Hematopoietic multipotent progenitor cell treated with erythropoietin and hydrocortisone succinate and interleukin-3 and kit ligand, for 15 days (in vitro differentiated cells): ENCODE results near the gene NEU4.
"Not testable (repeated sequence)": the region's sequence is repeated elsewhere in the genome, so short reads cannot be mapped to it uniquely, and the experiment has no call there.

Source experiments
- DNase-seq: peaks from one replicate; pipeline ENCODE4 v3.0.0-alpha.2; 2015; ENCODE audit warnings: low spot score

Gene NEU4, protein sequence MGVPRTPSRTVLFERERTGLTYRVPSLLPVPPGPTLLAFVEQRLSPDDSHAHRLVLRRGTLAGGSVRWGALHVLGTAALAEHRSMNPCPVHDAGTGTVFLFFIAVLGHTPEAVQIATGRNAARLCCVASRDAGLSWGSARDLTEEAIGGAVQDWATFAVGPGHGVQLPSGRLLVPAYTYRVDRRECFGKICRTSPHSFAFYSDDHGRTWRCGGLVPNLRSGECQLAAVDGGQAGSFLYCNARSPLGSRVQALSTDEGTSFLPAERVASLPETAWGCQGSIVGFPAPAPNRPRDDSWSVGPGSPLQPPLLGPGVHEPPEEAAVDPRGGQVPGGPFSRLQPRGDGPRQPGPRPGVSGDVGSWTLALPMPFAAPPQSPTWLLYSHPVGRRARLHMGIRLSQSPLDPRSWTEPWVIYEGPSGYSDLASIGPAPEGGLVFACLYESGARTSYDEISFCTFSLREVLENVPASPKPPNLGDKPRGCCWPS

DNA sequence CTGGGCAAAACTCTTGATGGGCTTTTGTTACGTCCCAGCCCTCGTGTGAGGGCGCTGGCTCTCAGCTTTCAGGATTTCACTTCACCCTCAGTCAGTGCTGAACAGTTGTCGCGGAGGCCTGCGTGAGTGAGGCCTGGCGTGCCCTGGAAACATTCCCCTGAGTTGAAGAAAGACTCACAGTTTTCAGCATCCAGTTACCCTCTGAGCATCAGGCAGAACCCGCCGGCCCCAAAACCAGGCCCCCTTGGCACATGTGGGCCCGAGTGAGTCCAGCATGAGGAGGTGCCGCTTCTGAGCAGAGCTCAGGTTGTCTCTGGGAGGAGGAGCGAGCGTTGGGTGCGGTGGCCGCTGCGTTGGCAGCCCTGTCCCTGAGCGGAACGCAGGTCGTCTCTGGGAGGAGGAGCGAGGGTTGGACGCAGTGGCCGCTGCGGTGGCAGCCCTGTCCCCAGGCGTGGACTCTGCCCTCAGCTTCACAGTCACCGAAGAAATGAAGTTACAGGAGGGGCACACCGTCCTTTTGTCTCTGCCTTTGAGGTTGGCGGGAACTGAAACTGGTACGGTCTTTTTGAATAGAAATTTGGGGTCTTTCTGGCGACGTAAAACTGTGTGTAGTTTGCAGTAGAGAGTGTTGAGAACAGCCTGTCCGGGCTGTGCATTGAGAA lies at the start of gene NEU4:
Gene NEU4, plus strand, starts transcription at position 473 of the 662 bp plus-strand sequence. CDS start 5,292 bp downstream, outside the sequence.
- no peak for DNase-seq

DNA sequence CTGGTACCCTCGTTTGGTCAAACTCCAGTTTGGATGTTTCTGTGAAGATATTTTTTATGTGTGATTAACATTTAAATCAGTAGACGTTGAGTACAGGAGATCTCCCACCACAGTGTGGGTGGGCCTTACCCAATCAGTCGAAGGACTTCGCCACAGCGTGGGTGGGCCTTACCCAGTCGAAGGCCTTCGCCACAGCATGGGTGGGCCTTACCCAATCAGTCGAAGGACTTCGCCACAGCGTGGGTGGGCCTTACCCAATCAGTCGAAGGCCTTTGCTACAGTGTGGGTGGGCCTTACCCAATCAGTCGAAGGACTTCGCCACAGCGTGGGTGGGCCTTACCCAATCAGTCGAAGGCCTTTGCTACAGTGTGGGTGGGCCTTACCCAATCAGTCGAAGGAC lies 49.1 kb upstream of the NEU4 start:
- not testable (repeated sequence) for DNase-seq

DNA sequence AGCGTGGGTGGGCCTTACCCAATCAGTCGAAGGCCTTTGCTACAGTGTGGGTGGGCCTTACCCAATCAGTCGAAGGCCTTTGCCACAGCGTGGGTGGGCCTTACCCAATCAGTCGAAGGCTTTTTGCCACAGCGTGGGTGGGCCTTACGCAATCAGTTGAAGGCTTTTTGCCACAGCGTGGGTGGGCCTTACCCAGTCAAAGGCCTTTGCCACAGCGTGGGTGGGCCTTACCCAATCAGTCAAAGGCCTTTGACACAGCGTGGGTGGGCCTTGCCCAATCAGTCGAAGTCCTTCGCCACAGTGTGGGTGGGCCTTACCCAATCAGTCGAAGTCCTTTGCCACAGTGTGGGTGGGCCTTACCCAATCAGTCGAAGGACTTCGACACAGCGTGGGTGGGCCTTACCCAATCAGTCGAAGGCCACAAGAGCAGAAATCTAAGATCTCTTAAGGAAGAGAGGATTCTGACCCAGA lies 48.7 kb upstream of the NEU4 start:
- no peak for DNase-seq

DNA sequence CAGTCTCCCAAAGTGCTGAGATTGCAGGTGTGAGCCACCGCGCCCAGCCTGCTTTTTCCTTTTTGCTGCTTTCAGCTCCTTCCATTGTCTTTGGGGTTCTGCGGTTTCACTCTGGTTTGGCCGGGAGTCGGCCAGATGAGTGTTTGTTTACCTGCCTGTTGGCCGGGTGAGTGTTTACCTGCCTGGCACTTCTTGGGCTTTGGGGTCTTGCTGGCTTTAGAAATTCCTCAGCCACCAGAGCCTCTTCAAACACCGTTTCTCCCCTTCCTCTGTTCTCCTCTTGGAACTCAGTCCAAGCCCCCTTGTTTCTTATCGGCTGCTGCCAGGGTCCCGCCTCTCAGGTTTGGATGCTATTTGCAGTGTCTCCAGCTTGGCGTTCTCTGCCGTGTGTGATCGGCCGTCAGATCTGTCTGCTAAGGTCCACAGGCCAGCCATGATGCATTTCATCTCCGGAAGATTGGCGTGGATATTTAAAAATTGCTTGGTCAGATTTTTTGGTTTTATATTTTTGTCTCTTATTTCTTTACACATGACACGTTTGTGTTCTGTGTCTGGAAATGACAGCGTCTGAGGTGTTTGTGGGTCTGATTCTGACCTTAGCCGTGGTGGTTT lies 46.6 kb upstream of the NEU4 start:
- no peak for DNase-seq

DNA sequence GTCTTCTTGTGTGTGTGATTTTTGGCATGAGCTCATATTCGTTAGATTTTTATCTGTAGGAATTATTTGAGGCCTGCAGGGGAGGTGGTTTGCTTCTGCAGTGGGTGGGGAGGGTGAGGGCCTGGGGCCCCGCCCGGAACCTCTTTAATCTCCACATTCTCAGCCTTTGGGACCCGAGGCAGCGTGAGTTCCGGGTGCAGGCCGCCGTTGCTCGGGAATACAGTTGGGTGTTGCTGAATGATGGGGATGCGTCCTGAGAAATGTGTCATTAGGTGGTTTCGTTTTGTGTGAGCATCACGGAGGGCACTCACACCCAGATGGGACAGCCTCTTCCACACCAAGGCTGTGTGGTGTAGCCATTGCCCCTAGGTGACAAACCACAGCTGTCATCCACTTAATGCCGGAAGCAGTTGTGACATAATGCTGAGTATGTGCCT lies 46.0 kb upstream of the NEU4 start:
- DNase-seq = no peak

DNA sequence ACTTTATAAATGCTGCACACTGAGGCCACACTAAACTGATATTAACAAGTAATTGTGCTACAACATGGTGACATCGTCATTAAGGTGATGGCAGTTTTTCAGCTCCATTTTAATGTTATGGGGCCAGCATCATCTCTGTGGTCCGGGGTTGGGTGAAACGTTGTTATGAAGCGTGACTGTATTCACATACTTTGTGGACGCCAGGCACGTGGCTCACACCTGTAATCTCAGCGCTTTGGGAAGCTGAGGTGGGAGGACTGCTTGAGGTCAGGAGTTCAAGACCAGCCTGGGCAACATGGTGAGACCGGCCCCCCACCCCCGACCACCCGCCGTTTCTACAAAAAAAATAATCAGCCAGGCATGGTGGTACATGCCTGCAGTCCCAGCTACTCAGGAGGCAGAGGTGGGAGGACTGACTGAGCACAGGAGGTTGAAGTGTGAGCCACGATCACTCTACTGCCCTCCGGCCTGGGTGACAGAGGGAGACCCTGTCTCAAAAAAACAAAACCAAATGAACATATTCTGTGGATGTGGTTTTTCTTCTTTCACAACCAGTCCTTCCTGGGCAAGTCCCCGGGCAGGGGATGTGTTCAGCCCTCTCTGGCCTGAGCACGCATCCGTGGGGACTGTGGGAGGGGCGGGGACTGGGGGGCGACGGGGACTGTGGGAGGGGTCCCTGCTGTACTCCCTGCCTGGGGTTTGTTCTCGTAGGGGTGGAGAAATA lies 45.3 kb upstream of the NEU4 start:
- no peak for DNase-seq

DNA sequence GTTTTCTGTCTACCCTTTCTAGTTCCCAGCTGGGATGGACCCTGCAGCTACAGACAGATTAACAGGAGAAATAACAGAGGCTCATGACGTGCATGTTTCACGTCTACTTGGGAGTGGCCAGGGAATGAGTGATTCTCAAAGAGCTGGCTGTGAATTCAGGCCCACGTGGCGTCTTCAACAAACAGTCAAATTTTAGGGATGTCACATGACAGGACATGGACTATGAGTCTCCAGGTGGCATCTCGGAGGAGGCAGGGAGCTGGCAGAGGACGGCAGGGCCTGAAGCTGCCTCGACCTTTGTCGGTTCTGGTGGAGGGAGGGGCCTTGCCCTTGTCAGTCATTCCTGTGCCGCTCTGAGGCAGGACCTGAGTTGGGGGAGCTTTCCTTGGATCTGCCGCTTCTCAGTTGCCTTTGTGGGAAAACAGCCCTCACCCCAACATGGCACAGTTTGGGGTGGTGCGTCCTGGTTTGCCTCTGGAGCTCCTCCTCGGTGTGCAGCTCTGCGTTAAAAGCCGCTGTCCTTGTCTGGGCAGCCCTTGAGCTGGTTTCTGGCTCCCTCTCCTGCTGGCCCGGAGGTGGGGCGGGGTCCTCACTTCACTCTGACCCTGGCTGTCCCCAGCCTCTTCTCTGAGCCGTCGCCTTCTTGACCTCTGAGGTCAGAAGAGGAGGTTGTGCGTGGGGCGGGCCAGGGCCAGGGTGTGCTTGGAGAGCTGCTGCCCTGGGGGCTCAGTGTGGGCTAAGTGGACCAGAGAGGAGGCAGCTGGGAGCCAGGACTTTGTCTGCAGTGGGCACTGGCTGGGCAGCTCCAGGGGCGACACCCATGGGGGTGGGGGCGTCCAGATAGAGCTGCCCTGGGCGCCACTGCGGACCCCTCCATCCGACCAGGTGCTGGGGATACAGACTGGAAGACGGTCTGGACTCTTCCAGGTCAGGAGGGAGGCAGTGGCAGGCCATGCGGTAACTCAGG lies 44.4 kb upstream of the NEU4 start:
- no peak for DNase-seq

DNA sequence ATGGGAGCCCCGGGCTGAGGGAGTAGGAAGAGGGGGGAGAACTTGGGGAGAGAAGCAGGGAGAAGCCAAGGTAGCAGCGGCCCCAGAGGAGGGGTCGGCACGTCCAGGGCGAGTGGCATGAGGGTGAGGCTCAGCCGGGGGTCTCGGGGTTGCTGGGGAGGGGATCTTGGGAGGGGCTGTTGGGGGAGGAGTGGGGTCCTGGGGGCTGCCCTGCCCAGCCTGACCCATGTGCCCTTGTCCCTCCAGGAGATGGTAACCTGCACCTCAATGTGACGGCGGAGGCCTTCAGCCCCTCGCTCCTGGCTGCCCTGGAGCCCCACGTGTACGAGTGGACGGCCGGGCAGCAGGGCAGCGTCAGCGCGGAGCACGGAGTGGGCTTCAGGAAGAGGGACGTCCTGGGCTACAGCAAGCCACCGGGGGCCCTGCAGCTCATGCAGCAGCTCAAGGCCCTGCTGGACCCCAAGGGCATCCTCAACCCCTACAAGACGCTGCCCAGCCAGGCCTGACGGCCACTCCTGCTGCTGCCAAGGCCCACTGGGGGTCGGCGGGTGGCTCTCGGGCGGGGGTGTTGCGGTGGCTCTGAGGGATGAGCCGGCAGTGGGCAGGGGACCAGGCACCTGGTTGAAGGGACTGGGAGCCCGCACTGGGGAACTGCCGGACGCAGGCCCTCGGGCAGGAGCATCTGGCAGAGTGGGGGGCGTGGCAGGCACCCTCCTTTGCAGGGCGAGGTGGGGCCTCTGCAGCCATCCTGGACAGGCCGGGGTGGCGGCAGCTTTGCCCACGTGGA lies 41.3 kb upstream of the NEU4 start:
- DNase-seq = no peak

DNA sequence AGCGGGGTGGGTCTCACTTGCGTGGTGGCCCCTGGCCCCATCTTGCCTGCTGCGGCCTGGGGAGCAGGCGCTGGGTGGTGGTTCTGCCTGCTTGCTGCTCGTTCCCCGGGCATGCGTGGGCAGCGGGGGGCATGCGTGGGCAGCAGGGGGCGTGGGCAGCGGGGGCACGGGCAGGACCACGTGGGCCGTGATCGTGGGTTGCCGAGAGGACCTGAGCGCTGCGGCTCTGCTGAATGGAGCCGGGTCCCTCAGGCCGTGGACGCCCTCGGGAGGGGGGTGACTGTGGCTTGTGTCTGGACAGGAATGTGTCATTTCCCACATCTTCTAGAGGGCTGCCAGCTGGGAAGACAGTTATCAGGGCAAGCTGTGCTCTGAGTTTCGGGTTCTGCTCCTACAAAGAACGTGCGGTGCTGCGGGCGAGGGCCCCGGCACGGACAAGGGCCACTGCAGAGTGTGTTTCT lies 40.7 kb upstream of the NEU4 start:
- DNase-seq = no peak

DNA sequence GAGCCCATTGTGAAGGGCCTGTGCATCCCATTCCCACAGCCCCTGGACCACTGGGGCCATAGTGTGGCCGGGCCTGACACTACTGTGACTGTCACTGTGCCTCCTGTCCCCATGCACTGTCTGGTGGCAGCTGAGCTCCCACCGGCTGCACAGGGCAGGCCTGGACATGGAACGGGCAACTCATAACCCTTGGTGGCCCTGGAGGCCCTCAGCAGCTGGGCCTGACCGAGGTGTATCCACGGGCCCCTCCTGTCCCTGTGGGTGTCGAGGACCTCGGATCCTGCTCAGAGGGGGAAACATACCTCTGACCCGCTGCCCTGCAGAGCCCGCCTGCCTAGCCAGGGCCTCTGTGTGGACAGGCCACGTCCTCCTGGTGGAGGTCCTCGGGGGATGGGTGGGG lies 40.1 kb upstream of the NEU4 start:
- DNase-seq = no peak

DNA sequence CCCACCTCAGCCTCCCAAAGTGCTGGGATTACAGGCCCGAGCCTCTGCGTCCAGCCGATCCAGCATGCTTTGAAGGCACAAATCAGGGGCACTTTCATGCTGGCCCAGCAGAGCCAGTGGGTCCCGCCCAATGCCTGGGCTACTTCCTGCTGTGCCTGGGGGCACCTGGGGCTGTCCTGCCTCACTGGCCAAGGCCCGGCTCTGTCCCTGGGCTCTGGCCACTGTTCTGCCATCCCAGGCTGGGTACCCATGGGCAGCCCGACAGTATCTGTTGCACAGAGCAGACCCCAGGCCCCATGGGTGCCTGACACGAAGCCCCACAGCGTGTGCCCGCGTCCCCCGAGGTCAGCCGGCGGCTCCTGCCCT lies 39.2 kb upstream of the NEU4 start:
- no peak for DNase-seq

DNA sequence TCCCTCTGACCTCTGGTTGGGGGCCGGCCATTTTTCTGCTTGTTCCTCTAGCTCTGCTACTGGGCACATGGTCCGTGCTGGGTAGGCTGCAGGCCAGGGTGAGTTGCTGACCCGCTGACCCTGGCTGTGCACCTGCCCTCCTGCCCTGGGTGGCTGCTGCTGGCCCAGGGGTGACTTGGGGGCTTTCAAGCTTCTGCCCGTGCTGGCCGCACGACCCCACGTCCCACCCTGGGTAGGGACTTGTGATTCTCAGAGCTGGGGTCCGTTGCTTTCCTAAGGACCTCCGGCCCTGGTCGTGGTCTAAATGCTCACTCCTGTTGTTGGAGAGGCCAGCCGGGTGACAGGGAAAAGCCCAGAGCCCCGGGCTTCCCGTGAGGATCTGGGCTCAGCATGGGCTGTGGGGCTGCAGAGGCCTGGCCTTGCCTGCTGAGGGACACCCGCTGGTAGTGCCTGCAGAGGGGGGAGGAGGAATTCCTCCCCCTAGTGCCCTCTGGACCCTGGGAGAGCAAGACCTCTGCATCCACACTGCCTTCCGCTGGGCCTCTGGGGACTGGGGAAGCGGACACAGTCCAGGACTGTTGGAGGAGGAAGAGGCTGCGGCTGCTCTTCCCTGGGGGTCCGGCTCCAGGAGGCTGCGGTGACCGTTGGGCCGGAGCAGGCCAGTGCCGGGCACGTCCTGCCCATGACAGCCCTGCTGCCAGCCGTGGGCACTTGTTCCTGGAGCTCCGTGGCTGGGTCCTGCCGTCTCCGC lies 38.6 kb upstream of the NEU4 start:
- no peak for DNase-seq

DNA sequence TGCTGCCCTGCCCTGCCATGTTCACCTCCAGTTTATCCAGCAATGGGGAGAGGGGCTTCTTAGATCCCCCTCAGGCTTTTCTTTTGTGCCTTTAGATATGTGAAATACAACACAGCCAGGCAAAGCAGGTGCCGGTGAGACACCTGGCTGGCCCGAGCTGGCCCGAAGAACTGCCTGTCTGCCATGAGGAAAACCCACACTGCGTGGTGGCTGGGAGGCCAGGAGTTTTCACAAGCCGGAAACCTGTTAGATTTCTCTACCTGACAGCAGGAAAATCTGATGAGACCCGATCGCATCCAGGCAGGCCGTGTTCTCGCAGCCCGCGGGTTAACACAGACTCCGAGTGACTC lies 38.1 kb upstream of the NEU4 start:
- DNase-seq = no peak

DNA sequence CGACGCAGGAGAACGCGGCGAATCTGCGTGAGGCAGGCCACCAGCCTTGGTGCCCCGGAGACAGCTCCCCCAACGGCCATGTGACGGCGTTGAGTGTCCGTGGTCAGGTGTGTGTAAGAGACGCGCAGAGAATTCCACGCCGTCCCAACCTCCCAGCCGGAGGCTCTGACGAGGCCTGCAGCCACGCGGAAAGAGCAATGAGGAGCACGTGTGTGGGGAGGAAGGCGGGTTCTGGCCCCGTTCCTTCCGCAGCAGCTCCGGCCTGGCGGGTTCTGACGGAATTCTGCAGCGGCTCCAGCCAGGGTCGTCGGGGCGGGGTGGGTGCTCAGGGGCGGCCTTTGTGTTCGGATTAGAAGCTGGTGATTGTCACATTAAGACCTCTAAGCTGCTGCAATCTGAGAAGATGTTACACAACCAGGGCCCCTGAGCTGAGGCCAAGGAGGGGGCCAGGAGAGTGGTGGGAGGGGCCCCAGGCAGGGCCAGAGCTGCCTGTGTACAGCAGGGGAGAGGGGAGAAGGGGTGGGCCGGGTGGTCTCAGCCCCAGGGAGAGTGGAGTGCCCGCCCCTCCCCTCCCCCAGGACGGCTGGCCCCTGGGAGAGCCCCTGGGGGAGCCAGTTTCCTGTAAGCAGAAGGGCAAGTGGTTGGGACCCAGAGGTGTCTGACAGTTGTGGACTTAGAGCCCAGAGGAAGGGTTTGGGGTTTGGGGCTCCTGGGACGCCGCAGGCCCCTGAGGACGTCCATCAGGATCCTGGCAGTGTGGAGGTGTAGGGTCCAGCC lies 37.5 kb upstream of the NEU4 start:
- DNase-seq = no peak

DNA sequence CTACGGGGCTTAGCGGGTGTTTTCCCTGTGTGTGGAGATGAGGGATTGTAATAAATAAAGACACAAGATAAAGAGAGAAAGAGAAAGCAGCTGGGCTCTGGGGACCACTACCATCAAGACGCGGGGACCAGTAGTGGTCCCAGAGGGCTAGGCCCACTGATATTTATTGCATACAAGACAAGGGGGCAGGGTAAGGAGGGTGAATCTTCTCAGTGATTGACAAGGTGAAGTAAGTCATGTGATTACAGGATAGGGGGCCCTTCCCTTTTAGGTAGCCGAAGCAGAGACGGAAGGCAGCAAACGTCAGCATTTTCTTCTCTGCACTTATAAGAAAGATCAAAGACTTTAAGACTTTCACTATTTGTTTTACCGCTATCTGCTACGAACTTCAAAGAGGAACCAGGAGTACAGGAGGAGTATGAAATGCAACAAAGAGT lies 36.9 kb upstream of the NEU4 start:
- DNase-seq = no peak

DNA sequence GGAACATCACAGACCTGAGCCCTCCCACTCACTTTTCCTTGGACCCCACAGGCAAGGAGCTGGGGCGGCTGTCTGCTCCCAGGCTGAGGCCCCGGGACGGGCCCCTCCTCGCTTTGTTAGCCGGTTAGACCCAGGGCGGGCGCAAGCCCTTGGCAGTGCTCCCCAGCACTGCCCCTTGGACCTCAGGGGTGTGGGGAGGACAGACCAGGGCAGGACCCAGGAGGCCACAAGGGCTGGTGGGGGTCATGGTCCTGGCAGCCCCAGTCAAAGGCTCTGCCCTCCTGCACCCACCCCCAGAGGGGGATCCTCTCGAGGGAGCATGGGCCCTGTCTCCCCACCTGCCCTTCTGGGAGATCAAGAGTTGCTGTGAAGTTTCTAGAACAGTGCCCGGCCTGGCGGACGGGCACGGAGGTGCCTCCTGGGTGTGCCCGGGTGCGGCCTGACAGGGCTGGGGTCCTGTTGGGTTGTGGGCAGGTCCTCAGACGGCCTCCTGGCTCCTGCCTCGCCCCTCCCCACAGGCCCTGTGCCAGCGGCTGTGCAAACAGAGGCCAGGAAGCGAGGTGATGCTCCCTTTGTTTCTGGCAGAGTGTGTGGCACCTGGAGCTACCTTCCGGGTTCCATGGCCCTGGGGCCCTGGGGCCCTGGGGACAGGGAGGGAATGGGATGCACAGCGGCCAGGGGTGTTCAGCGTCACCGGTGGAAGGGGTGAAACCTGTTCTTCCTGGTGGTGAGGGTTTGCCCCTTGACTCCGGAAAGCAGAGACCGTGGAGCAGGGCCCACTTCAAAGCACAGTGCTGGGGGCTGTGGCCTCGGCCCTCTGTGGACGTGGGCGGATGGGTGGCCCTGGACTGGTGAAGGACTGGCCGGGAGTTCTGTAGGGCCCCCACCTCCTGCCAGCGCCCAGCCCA lies 35.2 kb upstream of the NEU4 start:
- no peak for DNase-seq

DNA sequence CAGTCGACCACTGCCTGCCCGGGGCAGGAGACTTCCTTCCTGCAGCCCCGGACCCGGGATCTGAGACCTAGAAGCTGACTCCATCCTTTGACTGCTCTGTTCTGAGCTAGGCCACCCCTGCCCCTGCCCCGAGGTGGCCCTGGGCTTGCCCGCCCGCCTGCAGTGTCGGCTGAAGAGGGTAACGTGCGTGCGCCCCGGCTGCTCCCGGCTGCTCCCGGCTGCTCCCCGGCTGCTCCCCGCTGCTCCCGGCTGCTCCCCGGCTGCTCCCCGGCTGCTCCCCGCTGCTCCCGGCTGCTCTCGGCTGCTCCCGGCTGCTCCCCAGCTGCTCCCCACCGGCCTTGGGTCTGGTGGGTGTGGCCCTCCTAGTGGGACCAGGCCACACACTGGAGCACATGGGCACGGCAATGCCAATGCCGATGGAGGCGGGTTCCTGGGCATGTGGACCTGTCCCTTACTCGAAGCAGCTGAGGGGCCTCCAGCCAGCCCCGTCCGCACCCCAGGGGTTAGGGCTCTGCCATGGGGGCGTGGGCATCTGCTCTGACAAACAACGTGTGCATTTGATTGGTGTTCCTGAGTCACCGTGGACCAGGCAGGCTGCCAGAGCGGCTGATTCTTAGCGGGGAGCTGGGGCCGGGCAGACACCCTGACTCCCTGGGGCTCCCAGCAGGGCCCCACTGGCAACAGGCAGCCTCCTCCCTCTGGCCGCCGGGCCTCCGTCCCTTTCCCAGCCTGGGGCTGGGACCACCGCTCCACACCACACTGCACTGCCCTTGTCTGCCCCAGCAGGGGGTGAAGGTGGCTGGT lies 34.4 kb upstream of the NEU4 start:
- DNase-seq = peak; percentile 10
